NCI-H774 (cell line): Measurements from ENCODE around the gene C4A.
"Not testable (repeated sequence)": the region's sequence is repeated elsewhere in the genome, so short reads cannot be mapped to it uniquely, and the experiment has no call there.

Experiments used
- DNase-seq: peaks from one replicate; lab custom pipeline; 2025; lab: John Stamatoyannopoulos, UW

C4A gene

DNA sequence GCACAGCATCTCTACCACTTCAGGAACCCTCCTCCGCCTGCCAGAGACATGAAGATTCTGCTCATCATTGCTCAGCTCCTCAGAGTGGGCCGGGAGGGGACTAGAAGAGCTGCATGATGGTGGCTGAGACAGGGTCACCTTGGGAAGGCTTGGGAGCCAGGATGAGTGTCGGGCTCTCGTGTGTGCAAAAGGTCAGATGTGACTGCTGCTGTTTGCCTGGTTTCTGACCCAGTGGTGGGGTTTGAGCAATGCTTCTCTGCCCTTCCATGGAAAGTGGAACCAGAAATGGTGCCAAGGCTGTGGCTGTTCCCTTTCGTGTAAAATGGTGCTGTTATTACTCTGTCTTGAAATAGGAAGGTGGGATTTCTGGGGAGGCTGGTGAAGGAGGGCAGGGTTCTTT, 859 bp upstream of the C4A start:
- DNase-seq, result not testable (repeated sequence)

DNA sequence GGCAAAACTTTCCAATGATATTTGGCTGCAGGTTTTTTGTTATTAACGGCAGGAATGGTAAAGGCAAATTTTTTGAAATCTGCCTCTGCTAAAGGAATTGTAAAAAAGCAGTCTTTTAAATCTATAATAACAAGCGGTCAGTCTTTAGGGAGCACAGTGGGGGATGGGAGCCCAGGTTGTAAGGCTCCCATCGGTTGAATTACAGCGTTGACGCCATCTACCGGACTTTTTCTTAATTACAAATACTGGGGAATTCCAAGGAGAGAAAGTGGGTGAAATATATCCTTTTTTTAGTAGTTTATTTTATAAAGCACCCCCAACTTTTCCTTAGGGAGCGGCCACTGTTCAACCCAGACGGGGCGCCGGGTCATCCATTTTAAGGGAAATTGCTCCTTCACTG, 7.5 kb downstream of the C4A start:
- not testable (repeated sequence) for DNase-seq

DNA sequence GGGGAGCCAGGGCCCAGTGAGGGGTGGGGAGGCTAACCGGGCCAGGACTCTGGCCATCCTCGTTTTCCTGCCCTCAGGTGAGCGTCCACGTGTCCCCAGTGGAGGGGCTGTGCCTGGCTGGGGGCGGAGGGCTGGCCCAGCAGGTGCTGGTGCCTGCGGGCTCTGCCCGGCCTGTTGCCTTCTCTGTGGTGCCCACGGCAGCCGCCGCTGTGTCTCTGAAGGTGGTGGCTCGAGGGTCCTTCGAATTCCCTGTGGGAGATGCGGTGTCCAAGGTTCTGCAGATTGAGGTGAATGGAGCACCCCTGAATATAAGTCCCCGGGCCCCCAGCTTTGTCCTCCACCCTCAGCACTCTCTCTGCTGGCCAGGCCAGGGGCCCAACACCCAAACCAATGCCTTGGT, 12.6 kb downstream of the C4A start:
- DNase-seq, result not testable (repeated sequence)

DNA sequence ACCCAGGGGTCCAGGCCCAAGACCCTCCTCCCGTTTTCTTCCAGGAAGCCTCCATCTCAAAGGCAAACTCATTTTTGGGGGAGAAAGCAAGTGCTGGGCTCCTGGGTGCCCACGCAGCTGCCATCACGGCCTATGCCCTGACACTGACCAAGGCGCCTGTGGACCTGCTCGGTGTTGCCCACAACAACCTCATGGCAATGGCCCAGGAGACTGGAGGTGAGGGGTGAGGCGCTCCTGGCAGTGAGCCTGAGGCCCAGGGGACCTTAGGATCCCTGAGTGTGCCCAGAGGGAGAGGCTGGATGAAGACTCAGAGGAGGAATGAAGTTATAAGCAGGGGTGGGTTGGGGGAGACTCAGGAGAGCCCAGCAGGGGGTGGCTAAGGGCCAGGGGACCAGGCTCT, 14.5 kb downstream of the C4A start:
- not testable (repeated sequence) for DNase-seq

DNA sequence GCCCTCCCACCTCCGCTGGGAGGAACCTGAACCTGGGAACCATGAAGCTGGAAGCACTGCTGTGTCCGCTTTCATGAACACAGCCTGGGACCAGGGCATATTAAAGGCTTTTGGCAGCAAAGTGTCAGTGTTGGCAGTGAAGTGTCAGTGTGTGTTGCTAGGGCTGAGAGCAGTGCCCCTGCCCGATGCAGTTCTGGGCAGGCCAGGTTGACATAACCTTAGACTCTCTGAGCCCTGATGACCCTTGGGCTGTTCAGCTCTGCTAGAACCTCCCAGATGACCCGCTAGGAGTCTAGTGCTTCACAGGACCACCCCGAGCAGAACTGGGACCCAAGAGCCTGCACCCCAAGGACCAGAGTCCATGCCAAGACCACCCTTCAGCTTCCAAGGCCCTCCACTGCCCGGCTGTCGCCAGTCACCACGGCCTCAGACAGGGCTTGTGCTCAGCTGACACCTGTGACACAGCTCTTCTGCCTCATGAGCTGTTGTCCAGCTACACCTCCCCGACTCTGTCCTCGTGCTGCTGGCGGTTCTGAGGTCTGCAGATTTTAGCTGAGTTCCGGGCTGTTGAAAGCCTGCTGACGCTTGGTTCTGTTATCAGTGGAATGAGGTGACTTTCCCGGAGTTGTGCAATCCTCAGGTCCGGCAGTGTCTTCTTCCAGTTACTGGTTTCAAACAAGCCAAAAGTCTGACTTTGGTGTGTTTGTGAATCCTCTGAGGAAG, 20.9 kb downstream of the C4A start:
- DNase-seq, result not testable (repeated sequence)

DNA sequence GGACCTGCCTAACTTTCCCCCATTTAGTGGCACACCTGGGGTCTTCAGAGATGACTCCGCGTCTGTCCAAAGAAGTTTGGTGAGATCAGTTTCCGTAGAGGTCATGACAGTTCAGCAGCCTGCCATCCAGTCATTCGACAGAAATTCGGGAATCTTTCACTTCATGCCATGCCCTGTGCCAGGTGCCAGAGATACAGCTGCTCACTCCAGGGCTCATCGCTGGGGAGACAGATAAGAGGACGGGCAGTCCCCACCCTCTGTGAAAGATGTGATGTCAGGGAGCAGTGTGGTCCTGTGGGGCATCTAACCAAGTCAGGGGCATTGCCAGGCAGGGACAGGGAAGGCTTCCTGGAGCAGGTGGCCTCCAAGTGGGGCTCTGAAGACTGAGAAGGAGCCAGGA, 21.4 kb downstream of the C4A start:
- DNase-seq, result not testable (repeated sequence)

DNA sequence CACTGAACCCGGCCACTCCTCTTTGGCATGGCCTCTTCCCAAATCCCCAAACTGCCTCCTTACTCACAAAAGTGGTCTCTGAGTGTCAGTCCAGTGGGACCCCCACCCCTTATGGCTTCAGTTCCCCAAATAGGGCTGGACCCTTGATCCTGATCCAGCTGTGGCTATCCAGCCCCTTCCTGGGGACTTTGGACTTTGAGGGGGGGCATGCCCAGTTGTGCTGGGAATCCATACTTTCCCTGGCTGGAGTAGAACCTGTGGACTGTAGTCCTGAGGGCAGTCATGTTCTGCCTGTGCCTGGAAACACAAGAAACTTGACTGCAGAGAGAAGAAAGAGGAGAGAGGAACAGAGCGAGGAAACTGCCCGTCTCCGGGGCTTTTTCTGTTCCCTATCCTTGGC, 22.5 kb downstream of the C4A start:
- DNase-seq, result not testable (repeated sequence)

DNA sequence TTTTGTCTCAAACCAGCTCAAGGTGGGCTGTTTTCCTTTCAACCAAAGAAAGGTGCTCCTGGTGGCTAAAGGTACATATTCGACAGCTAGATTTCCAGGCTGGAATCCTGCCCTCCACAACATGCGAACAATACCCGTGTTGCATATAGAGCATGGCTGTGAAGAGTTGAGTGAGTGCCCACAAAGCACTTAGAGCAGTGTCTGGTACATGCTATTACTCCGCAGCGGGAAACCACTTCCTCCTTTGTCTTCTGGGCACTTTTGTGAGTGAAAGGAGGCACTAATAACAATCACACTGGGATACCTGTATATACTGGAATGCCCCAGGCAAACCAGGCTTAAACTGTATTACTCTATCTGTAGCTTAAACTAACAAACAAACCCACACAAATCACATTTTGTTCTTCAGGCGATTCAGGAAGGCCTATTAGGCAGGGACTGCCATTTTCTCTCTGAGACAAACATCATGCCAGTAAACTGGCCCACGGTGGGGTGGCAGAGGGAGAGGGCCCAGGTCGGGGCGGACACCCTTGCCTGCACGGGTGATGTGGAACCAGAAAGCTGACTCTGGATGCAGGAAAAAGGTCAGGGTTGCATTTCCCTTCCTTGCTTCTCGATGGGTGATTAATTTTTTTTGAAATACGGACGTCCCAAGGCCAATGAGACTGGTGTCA, 23.1 kb downstream of the C4A start:
- not testable (repeated sequence) for DNase-seq

DNA sequence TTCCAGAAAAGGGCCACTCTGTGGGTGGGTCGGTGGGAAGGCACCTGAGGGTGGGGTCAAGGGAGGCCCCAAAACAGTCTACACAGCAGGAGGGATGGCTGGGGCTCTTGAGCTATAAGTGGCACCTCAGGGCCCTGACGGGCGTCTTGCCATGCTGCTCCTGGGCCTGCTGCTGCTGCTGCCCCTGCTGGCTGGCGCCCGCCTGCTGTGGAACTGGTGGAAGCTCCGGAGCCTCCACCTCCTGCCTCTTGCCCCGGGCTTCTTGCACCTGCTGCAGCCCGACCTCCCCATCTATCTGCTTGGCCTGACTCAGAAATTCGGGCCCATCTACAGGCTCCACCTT, 23.7 kb downstream of the C4A start:
- DNase-seq, result not testable (repeated sequence)

DNA sequence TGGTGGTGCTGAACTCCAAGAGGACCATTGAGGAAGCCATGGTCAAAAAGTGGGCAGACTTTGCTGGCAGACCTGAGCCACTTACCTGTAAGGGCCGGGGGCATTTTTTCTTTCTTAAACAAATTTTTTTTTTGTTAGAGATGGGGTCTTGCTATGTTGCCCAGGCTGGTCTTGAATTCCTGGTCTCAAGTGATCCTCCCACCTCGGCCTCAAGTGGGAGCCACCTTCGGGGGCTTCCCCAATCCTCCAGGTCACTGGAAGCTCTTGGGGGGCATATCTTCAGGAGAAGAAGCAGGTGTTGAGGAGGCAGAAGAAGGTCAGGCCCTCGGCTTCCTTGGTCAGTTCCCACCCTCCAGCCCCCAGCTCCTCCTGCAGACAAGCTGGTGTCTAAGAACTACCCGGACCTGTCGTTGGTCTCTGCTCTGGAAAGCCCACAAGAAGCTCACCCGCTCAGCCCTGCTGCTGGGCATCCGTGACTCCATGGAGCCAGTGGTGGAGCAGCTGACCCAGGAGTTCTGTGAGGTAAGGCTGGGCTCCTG, 24.2 kb downstream of the C4A start:
- DNase-seq, result not testable (repeated sequence)

DNA sequence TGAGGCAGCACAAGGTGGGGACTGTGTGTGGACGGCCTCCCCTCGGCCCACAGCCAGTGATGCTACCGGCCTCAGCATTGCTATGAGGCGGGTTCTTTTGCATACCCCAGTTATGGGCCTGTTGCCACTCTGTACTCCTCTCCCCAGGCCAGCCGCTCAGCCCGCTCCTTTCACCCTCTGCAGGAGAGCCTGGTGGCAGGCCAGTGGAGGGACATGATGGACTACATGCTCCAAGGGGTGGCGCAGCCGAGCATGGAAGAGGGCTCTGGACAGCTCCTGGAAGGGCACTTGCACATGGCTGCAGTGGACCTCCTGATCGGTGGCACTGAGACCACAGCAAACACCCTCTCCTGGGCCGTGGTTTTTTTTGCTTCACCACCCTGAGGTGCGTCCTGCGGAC, 25.2 kb downstream of the C4A start:
- DNase-seq, result not testable (repeated sequence)

DNA sequence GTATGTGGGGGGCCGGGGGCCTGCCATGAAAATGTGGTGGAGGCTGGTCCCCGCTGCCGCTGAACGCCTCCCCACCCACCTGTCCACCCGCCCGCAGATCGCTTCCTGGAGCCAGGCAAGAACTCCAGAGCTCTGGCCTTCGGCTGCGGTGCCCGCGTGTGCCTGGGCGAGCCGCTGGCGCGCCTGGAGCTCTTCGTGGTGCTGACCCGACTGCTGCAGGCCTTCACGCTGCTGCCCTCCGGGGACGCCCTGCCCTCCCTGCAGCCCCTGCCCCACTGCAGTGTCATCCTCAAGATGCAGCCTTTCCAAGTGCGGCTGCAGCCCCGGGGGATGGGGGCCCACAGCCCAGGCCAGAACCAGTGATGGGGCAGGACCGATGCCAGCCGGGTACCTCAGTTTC, 26.2 kb downstream of the C4A start:
- not testable (repeated sequence) for DNase-seq

DNA sequence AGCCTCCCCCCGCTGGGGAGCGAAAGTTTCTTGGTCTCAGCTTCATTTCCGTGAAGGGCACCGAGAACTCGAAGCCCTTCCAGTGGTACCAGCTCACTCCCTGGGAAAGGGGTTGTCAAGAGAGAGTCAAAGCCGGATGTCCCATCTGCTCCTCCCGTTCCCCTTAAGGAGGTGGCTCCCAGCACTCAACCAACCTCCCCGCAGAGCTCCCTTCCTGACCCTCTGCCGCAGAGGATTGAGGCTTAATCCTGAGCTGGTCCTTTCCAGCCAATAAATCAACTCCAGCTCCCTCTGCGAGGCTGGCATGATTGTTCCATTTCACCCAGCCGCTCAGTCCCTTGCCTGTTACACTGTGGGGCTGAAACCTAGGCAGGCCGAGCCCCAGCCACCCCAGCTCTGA, 26.8 kb downstream of the C4A start:
- DNase-seq, result not testable (repeated sequence)

DNA sequence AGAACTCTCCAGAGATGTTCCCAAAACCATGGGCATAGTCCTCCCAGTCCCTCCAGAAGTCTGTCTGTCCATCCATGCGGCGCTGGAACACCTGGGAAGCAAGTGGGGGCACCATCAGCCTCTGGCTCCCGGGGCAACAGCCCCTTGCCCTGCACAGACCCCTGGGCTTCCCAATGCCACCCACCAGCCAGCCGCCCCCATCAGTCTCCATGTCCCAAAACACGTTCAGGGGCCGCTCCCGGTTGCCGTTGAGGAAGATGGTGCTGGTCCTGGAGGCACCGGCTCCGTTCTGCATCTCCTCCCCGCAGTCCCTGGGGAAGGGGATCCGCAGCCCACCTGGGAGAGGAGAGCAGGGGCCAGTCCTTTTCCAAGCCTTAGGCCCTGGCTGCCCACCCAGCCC, 27.7 kb downstream of the C4A start:
- not testable (repeated sequence) for DNase-seq

DNA sequence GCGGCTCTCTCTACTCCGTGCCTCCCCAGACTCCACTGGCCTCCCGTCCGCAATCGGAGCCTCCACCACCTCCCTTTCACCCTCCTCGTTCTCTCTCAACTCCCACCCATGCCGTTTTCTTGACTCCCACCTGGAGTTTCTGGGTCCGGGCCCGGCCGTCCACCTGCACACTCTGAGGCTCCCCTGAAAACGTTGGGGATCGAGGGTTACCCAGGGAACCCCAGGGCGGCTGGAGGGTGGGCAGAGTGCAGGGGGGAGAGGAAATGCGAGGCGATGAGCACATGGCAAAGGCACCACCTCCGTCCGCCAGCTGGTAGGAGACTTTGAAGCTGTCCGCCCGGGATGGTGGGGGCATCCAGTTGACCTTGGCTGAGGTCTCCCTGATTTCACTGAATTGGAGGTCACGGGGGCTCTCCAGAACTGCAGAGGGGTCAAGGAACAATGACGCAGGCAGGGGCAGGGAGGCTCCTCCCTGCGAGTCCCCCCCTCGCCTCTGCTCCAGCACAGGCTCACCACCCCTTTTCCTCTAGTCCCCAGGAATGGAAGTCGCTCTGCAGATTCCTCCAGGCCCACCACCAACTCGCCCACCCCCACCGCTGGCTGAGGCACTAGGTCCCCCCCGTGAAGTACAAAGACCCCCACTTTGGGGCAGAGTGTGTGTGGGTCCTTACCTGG, 29.1 kb downstream of the C4A start:
- DNase-seq, result not testable (repeated sequence)

DNA sequence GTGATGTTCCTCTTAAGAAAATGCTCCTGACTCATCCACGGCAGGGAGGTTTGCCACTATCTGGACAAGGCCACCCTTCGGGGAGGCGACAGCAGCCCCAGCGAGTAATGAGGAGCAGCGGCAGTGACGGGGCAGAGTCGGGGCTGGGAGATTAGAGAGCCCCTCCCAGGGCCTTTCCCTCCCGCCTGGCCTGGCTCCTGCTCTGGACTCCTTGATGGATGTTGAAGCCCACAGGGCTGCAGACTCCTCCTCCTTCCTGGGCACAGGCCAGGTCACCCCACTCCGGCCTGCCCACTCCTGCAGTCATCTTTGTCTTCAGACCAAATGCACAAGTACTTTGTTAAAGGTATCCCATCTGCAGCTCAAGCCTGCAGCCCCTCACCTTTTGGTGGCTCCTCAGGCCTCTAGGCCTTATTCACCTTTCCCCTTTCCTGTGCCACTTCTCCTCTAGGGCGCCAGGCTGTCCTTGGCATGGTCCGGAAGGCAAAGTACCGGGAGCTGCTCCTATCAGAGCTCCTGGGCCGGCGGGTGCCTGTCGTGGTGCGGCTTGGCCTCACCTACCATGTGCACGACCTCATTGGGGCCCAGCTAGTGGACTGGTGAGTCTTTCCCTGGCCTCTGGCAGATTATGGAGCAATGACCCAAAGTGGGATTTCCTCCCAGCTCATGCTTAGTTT, 31.2 kb downstream of the C4A start:
- DNase-seq, result not testable (repeated sequence)

DNA sequence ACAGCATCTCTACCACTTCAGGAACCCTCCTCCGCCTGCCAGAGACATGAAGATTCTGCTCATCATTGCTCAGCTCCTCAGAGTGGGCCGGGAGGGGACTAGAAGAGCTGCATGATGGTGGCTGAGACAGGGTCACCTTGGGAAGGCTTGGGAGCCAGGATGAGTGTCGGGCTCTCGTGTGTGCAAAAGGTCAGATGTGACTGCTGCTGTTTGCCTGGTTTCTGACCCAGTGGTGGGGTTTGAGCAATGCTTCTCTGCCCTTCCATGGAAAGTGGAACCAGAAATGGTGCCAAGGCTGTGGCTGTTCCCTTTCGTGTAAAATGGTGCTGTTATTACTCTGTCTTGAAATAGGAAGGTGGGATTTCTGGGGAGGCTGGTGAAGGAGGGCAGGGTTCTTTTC, 31.9 kb downstream of the C4A start:
- not testable (repeated sequence) for DNase-seq

DNA sequence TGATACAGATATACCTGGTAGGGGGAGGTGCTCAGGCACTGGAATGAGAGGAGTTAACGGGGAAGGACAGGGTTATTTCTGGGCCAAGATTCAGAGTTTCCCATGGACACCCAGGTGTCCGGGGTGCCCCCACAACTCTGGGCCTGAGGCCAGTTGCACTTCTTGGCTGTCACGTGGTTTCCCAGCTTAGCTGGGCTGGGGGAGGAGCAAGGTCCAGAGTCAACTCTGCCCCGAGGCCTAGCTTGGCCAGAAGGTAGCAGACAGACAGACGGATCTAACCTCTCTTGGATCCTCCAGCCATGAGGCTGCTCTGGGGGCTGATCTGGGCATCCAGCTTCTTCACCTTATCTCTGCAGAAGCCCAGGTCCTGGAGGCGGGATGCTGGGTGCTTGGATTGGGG, 32.7 kb downstream of the C4A start, which contains the start of gene C4B:
C4B (plus strand) TSS at position 249 of the 400 bp plus-strand sequence; CDS start at position 300, 51 bp downstream.
- DNase-seq, result not testable (repeated sequence)

DNA sequence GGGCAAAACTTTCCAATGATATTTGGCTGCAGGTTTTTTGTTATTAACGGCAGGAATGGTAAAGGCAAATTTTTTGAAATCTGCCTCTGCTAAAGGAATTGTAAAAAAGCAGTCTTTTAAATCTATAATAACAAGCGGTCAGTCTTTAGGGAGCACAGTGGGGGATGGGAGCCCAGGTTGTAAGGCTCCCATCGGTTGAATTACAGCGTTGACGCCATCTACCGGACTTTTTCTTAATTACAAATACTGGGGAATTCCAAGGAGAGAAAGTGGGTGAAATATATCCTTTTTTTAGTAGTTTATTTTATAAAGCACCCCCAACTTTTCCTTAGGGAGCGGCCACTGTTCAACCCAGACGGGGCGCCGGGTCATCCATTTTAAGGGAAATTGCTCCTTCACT, 40.2 kb downstream of the C4A start:
- DNase-seq, result not testable (repeated sequence)

DNA sequence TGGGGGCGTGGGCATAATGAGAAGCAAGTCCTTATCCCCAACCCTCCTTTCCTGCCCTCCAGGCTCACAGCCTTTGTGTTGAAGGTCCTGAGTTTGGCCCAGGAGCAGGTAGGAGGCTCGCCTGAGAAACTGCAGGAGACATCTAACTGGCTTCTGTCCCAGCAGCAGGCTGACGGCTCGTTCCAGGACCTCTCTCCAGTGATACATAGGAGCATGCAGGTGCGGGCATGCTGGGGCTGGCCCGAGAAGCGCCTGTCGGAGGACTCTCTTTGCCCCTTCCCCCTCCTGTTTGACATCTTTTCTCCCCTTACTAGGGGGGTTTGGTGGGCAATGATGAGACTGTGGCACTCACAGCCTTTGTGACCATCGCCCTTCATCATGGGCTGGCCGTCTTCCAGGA, 46.8 kb downstream of the C4A start:
- not testable (repeated sequence) for DNase-seq

DNA sequence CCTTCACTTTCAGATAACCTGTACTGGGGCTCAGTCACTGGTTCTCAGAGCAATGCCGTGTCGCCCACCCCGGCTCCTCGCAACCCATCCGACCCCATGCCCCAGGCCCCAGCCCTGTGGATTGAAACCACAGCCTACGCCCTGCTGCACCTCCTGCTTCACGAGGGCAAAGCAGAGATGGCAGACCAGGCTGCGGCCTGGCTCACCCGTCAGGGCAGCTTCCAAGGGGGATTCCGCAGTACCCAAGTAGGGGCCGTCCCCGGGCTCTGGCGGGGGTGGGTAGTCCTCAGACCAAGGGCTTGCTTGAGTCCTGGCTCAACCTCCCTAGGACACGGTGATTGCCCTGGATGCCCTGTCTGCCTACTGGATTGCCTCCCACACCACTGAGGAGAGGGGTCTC, 47.7 kb downstream of the C4A start:
- DNase-seq, result not testable (repeated sequence)
